HG02763 (cell line): Measurements from ENCODE around the gene LNP1.
"Not testable (repeated sequence)": the region's sequence is repeated elsewhere in the genome, so short reads cannot be mapped to it uniquely, and the experiment has no call there.

Experiments used
- ATAC-seq: cut with Tn5 transposase; IDR thresholded peaks from one replicate; pipeline ENCODE4 v1.9.1; 2021; ENCODE audit warnings: mild to moderate bottlenecking, moderate library complexity; ENCODE audit not compliant: unreplicated experiment

LNP1 gene

GRCh38 chr3:100400780-100401673 is at the start of gene LNP1, which contains the start of gene TOMM70:
Gene LNP1 (plus strand): TSS chr3:100401539. CDS start chr3:100429730, 28,191 bp downstream.
Gene TOMM70 (minus strand): TSS chr3:100401089. CDS start chr3:100400949, 140 bp downstream.
- ATAC-seq: peak; percentile 93

GRCh38 chr3:100351770-100352169 is 49.6 kb upstream of the LNP1 start:
- ATAC-seq: not testable (repeated sequence)

- no peak for ATAC-seq
Observed at GRCh38 chr3:100352296-100353231, 48.8 kb upstream of the LNP1 start.

- no peak for ATAC-seq
Observed at GRCh38 chr3:100354850-100355249, 46.5 kb upstream of the LNP1 start.

- no peak for ATAC-seq
Observed at GRCh38 chr3:100358413-100358812, 42.9 kb upstream of the LNP1 start.

- ATAC-seq: no peak
Observed at GRCh38 chr3:100359035-100359434, 42.3 kb upstream of the LNP1 start.

- ATAC-seq: no peak
Observed at GRCh38 chr3:100360757-100361496, 40.4 kb upstream of the LNP1 start.

GRCh38 chr3:100361897-100362296 is 39.4 kb upstream of the LNP1 start:
- ATAC-seq: no peak

- no peak for ATAC-seq
Observed at GRCh38 chr3:100364421-100364820, 36.9 kb upstream of the LNP1 start.

- no peak for ATAC-seq
Observed at GRCh38 chr3:100366424-100366823, 34.9 kb upstream of the LNP1 start.

- ATAC-seq: no peak
Observed at GRCh38 chr3:100368441-100368840, 32.9 kb upstream of the LNP1 start.

- no peak for ATAC-seq
Observed at GRCh38 chr3:100370756-100371155, 30.6 kb upstream of the LNP1 start.

GRCh38 chr3:100374521-100374920 is 26.8 kb upstream of the LNP1 start:
- ATAC-seq: no peak

GRCh38 chr3:100376301-100376700 is 25.0 kb upstream of the LNP1 start:
- no peak for ATAC-seq

GRCh38 chr3:100384733-100385525 is 16.4 kb upstream of the LNP1 start:
- no peak for ATAC-seq

GRCh38 chr3:100386437-100387074 is 14.8 kb upstream of the LNP1 start:
- no peak for ATAC-seq

GRCh38 chr3:100389025-100389424 is 12.3 kb upstream of the LNP1 start:
- no peak for ATAC-seq

GRCh38 chr3:100395679-100396431 is 5.5 kb upstream of the LNP1 start:
- ATAC-seq: no peak

- ATAC-seq: no peak
Observed at GRCh38 chr3:100396967-100397366, 4.4 kb upstream of the LNP1 start.
